Daoy (cell line): ENCODE data around the gene WDR27. TPM values are rescaled to one million over a fixed set of nuclear protein-coding genes. Genes with fewer than 3 reads are reported as not detected.
"Not testable (repeated sequence)": the region's sequence is repeated elsewhere in the genome, so short reads cannot be mapped to it uniquely, and the experiment has no call there.

Experiments
- DNase-seq: peaks from one replicate; pipeline ENCODE4 v3.0.0-alpha.2; 2015; ENCODE audit warnings: low read depth
- total RNA-seq: library from RNA; depleted of rRNA; stranded (reverse); fragments of >200 nt; shearing (Covaris generic); gene quantifications from 2 replicates; pipeline ENCODE4 v1.2.3, GENCODE V29; 2014

WDR27 gene
- total RNA-seq, 1 experiment from 2014 or later = 20.5 TPM

- no peak for DNase-seq
These were observed 38.4 kb downstream of the WDR27 start for GRCh38 chr6:169663468-169663867.

DNA sequence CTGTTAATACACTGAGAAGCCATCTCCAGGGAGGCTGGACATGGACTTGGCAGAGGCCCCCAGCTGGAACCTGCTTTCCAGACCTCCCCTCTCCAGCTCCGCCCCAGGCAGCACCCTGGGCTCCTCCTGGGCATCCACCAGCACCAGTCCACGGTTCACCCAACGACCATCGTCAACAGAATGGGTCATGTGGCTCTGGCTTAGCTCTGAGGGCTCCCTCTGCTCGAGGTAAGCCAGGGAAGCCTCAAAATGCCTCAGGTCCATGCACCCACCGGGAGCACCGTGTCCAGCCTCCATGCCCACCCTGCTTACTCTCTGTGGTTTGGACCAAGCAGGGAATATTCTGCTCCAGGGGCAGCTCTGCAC lies 40.5 kb downstream of the WDR27 start:
- no peak for DNase-seq

DNA sequence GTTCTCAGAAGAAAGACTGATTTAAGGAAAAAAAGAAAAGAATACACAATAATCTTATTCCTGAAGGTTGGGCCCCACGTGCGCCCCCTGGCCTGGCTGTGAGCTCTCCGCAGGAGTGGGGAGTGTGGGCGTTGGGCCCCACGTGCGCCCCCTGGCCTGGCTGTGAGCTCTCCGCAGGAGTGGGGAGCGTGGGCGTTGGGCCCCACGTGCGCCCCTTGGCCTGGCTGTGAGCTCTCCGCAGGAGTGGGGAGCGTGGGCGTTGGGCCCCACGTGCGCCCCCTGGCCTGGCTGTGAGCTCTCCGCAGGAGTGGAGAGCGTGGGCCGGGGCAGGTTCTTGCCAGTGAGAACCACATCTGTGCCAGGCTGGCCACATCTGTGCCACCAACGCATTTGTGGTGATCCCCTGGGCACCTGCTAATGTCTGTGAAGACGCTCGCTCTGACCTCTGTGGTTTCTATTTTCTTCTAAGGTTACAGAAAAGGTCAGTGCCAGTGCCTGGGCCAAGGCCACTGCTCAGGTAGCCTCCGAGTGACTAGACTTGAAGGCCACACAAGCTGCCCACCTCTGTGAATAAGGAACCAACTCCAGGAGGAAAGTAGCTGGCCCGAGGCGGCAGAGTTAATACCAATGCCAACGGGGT lies 41.0 kb downstream of the WDR27 start:
- no peak for DNase-seq

- DNase-seq = no peak
These were observed 41.8 kb downstream of the WDR27 start for GRCh38 chr6:169659820-169660610.

DNA sequence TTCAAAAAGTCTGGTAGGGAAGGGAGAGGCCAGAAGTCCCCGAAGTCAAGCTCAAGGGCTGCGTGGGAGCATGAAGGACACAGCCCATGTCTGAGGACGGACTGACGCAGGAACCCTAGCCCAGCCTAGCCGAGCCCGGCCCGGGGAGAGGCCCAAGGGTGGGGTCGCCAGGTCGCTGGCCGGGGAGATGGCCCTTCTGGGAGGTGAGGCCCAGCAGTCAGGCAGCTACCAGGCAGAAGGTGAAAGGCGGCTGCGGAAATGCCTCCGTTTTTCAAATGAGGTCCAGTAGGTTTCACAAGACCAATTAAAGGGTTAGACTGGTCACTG lies 44.6 kb downstream of the WDR27 start:
- no peak for DNase-seq

- DNase-seq = no peak
These were observed 45.1 kb downstream of the WDR27 start for GRCh38 chr6:169656546-169657283.

GRCh38 chr6:169654598-169655391 lies 47.0 kb downstream of the WDR27 start:
- DNase-seq = peak; percentile 73

GRCh38 chr6:169653691-169654090 lies 48.1 kb downstream of the WDR27 start:
- no peak for DNase-seq

- no peak for DNase-seq
These were observed 48.9 kb downstream of the WDR27 start for GRCh38 chr6:169652896-169653295.

DNA sequence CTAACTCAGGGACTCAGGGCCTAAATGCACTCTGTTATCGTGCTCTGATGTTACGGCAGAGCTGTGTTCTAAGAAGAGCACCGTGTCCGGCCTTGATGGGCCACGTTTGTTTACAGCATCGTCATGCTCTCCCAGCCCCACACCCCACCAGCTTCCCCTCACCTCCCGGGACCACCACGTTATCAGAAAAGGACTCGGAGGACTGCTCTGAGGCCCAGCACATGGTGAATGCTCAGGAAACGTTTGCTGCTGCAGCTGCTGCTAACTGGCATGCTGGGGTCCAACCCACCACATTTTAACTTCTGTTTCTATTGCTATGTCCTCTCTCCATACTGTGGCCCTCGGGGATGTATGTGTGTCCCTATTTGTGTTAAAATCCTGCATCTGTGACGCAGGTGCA lies 50.3 kb downstream of the WDR27 start:
- DNase-seq = no peak

GRCh38 chr6:169650959-169651292 lies 50.9 kb downstream of the WDR27 start:
- DNase-seq = no peak

- no peak for DNase-seq
These were observed 51.4 kb downstream of the WDR27 start for GRCh38 chr6:169650241-169650958.

DNA sequence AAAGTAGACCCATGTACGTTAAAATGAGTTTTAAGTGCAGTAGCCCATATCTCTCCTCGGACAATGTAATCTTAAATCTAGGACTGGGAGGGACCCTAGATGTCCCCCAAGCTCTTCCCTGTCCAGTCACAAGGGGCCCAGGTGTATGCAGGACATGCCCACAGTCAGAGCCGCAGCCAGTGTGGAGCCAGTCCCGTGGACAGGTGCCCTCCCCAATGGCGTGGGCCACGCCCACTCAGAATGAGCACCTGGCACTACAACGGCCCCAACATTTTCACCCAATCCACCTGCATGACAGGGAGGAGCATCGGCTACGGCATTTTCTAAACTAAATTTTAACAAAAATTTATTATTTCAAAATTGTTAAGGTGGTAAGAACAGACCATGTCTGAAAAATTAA lies 53.2 kb downstream of the WDR27 start:
- no peak for DNase-seq

GRCh38 chr6:169648092-169648491 lies 53.7 kb downstream of the WDR27 start:
- DNase-seq = no peak

GRCh38 chr6:169647637-169648036 lies 54.2 kb downstream of the WDR27 start:
- DNase-seq = no peak

GRCh38 chr6:169646906-169647567 lies 54.8 kb downstream of the WDR27 start:
- DNase-seq = no peak

DNA sequence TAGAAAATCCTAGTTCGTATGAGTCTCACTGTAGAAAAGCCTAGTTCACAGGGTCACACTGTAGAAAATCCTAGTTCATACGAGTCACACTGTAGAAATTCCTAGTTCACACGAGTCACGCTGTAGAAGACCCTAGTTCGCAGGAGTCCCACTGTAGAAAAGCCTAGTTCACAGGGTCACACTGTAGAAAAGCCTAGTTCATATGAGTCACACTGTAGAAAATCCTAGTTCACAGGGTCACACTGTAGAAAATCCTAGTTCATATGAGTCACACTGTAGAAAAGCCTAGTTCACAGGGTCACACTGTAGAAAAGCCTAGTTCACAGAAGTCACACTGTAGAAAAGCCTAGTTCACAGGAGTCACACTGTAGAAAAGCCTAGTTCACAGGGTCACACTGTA lies 56.4 kb downstream of the WDR27 start:
- not testable (repeated sequence) for DNase-seq

- no peak for DNase-seq
These were observed 58.3 kb downstream of the WDR27 start for GRCh38 chr6:169643521-169643920.

- DNase-seq = no peak
These were observed 59.4 kb downstream of the WDR27 start for GRCh38 chr6:169642455-169642854.

DNA sequence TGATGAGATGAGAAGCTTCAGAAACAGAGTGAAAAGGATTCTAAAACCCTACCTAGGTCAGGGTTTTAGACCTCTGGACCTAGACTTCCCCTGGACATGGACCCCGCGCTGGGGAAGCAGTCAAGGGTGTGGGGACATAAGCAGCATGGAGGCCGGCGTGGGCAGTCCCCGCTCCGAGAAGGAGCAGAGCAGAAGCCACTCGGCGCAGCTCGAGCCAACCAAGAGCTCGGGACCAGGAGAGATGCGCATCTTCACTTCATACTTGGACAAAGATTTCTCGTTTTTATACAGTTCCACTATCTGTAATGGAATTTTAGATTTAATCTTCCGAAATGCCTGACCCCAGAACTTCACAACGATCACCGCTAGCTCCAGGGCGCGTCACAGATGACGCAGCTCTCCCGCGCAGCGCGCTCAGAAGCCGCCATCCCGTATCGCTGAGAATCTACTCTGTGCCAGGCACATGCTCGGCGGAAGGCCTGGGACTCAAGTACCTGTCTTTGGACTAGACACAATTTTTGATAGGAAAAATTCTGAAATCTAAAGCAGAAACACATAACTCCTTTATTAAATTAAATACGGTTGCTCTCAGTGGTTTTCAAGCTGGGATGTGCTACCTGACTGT lies 60.3 kb downstream of the WDR27 start:
- no peak for DNase-seq

DNA sequence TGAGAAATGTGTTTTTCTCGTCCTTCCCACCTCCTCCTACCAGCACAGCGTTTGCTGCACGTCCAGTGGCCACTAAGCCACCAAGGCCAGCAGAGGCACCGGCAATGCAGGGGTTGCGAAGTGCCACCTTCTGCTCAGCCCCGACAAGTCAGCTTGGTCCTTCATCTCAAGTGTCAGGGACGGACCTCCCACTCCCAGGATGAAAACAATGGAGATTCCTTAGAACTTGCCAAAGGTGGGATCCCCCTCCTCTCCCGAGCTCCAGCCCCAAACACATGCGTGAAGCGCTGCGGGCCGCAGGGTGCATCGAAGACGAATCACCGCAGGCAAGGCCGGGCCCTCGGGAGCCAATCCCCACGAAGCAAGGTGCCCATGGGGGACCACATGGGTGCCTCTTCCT lies 60.8 kb downstream of the WDR27 start:
- no peak for DNase-seq
